H9 (cell line): ENCODE data around the gene ETHE1. TPM values are rescaled to one million over a fixed set of nuclear protein-coding genes. Genes with fewer than 3 reads are reported as not detected.

Experiments
- DNase-seq: peaks from one replicate; pipeline ENCODE4 v3.0.0-alpha.2; 2017
- H2AFZ ChIP-seq: one replicate; pipeline ENCODE4 v1.6.1; 2013; ENCODE audit warnings: mild to moderate bottlenecking, low read length, control low read depth, moderate library complexity
- H2AK5ac ChIP-seq: 2 replicates; pipeline ENCODE4 v1.6.1; 2013; ENCODE audit warnings: low read length, control low read depth, mixed read lengths; ENCODE audit not compliant: insufficient read length
- H2BK120ac ChIP-seq: one replicate; pipeline ENCODE4 v1.6.1; 2013; ENCODE audit warnings: low read depth, mild to moderate bottlenecking, low read length, control low read depth, inconsistent platforms; ENCODE audit not compliant: poor library complexity, severe bottlenecking
- H2BK12ac ChIP-seq: 2 replicates; pipeline ENCODE4 v1.6.1; 2013; ENCODE audit warnings: low read length, control low read depth, mixed read lengths, low read depth; ENCODE audit not compliant: insufficient read length
- H2BK15ac ChIP-seq: 2 replicates; pipeline ENCODE4 v1.6.1; 2013; ENCODE audit warnings: low read depth, low read length, control low read depth
- H2BK20ac ChIP-seq: one replicate; pipeline ENCODE4 v1.6.1; 2013; ENCODE audit warnings: low read depth, mild to moderate bottlenecking, low read length, control low read depth, inconsistent platforms; ENCODE audit not compliant: poor library complexity, severe bottlenecking
- H2BK5ac ChIP-seq: 2 replicates; pipeline ENCODE4 v1.6.1; 2013; ENCODE audit warnings: low read length, control low read depth, mixed read lengths; ENCODE audit not compliant: insufficient read length
- H3K14ac ChIP-seq: 2 replicates; pipeline ENCODE4 v1.6.1; 2013; ENCODE audit warnings: low read length, control low read depth; ENCODE audit not compliant: insufficient read depth
- H3K18ac ChIP-seq: 2 replicates; pipeline ENCODE4 v1.6.1; 2013; ENCODE audit warnings: low read depth, mild to moderate bottlenecking, mixed read lengths, low read length, control low read depth; ENCODE audit not compliant: insufficient read length
- H3K23ac ChIP-seq: 2 replicates; pipeline ENCODE4 v1.6.1; 2013; ENCODE audit warnings: low read length, control low read depth, mixed read lengths, low read depth; ENCODE audit not compliant: insufficient read length
- H3K23me2 ChIP-seq: 2 replicates; pipeline ENCODE4 v1.6.1; 2013; ENCODE audit warnings: low read depth, mild to moderate bottlenecking, mixed read lengths, low read length, control low read depth; ENCODE audit not compliant: insufficient read length, poor library complexity, severe bottlenecking
- H3K27ac ChIP-seq: 2 replicates; pipeline ENCODE4 v1.5.1; 2013; ENCODE audit warnings: low read length, control low read depth, mixed read lengths, low read depth; ENCODE audit not compliant: insufficient read length
- H3K27me3 ChIP-seq: 2 replicates; pipeline ENCODE4 v1.6.1; 2013; ENCODE audit warnings: low read length, control low read depth, inconsistent platforms; ENCODE audit not compliant: insufficient read depth
- H3K4ac ChIP-seq: 2 replicates; pipeline ENCODE4 v1.6.1; 2013; ENCODE audit warnings: low read depth, mild to moderate bottlenecking, control low read depth, inconsistent platforms, low read length, moderate library complexity
- H3K4me1 ChIP-seq: 2 replicates; pipeline ENCODE4 v1.6.1; 2013; ENCODE audit warnings: low read length, control low read depth, inconsistent platforms; ENCODE audit not compliant: insufficient read depth
- H3K4me2 ChIP-seq: 2 replicates; pipeline ENCODE4 v1.6.1; 2013; ENCODE audit warnings: low read length, control low read depth, mixed read lengths; ENCODE audit not compliant: insufficient read length, insufficient read depth
- H3K56ac ChIP-seq: 2 replicates; pipeline ENCODE4 v1.6.1; 2013; ENCODE audit warnings: low read depth, mild to moderate bottlenecking, mixed read lengths, low read length, control low read depth; ENCODE audit not compliant: insufficient read length
- H3K79me1 ChIP-seq: 2 replicates; pipeline ENCODE4 v1.6.1; 2013; ENCODE audit warnings: low read depth, mild to moderate bottlenecking, moderate library complexity, low read length, control low read depth, inconsistent platforms; ENCODE audit not compliant: insufficient read depth, poor library complexity, severe bottlenecking
- H3K79me2 ChIP-seq: 2 replicates; pipeline ENCODE4 v1.6.1; 2013; ENCODE audit warnings: low read length, control low read depth, inconsistent platforms; ENCODE audit not compliant: insufficient read depth
- H3K9ac ChIP-seq: 2 replicates; pipeline ENCODE4 v1.6.1; 2013; ENCODE audit warnings: low read length, control low read depth, mixed read lengths; ENCODE audit not compliant: insufficient read length; ENCODE audit errors: extremely low read depth
- H3K9me3 ChIP-seq: one replicate; pipeline ENCODE4 v1.6.1; 2013; ENCODE audit warnings: low read depth, low read length, inconsistent platforms; ENCODE audit not compliant: control insufficient read depth
- H3T11ph ChIP-seq: one replicate; pipeline ENCODE4 v1.6.1; 2013; ENCODE audit warnings: mild to moderate bottlenecking, low read length, control low read depth, inconsistent platforms
- H4K20me1 ChIP-seq: one replicate; pipeline ENCODE4 v1.6.1; 2013; ENCODE audit not compliant: control insufficient read depth, insufficient read length, insufficient read depth
- H4K5ac ChIP-seq: 2 replicates; pipeline ENCODE4 v1.6.1; 2013; ENCODE audit warnings: low read depth, mild to moderate bottlenecking, mixed read lengths, low read length, control low read depth; ENCODE audit not compliant: insufficient read length
- H4K8ac ChIP-seq: replicated peaks from 2 replicates; pipeline ENCODE4 v1.6.1; 2013; ENCODE audit warnings: low read length, control low read depth, mixed read lengths, low read depth; ENCODE audit not compliant: insufficient read length
- H4K91ac ChIP-seq: 2 replicates; pipeline ENCODE4 v1.6.1; 2013; ENCODE audit warnings: low read depth, mild to moderate bottlenecking, moderate library complexity, mixed read lengths, low read length, control low read depth; ENCODE audit not compliant: insufficient read length
- H3K27ac Mint-ChIP-seq, 3 experiments: 2 replicates in 2 of 3; 3 replicates in 1 of 3; pipeline ENCODE4 v1.8.0; 2020 to 2021; ENCODE audit warnings: mixed read lengths in 3 of 3, mild to moderate bottlenecking in 1 of 3, moderate library complexity in 1 of 3
- H3K27me3 Mint-ChIP-seq: 2 replicates; pipeline ENCODE4 v1.8.0; 2021; ENCODE audit warnings: low read depth, mild to moderate bottlenecking, moderate library complexity, mixed read lengths
- H3K36me3 Mint-ChIP-seq, 3 experiments: 2 replicates in 2 of 3; 3 replicates in 1 of 3; pipeline ENCODE4 v1.8.0; 2020 to 2021; ENCODE audit warnings: low read depth in 3 of 3, mixed read lengths in 3 of 3; ENCODE audit not compliant: insufficient read depth in 1 of 3
- H3K4me1 Mint-ChIP-seq, 2 experiments: 2 replicates each; pipeline ENCODE4 v1.8.0; 2020; ENCODE audit warnings: mixed read lengths in 2 of 2
- H3K4me3 Mint-ChIP-seq, 2 experiments: 2 replicates in 1 of 2; 3 replicates in 1 of 2; pipeline ENCODE4 v1.8.0; 2020 to 2021; ENCODE audit warnings: mild to moderate bottlenecking in 2 of 2, mixed read lengths in 2 of 2, moderate library complexity in 1 of 2
- H3K9me3 Mint-ChIP-seq, 2 experiments: 2 replicates in 1 of 2; 3 replicates in 1 of 2; pipeline ENCODE4 v1.8.0; 2020; ENCODE audit warnings: mild to moderate bottlenecking in 2 of 2, mixed read lengths in 2 of 2, moderate library complexity in 1 of 2
- CTCF ChIP-seq: fragments of 200-600 bp; sonication (generic); conservative IDR thresholded peaks from 3 replicates; pipeline ENCODE4 v1.8.0; 2021; ENCODE audit warnings: antibody characterized with exemption, mild to moderate bottlenecking
- WGBS: extraction: QIAGEN DNeasy Blood & Tissue Kit; methylation state at CpG from one replicate; pipeline ENCODE4 v1.1.7; 2013; ENCODE audit warnings: missing lambda C conversion rate, low lambda C conversion rate, mixed read lengths; ENCODE audit not compliant: insufficient read length; ENCODE audit errors: extremely low coverage; 5-methylcytosine and 5-hydroxymethylcytosine counted together
- total RNA-seq: library from RNA; stranded (reverse); gene quantifications from 2 replicates; pipeline ENCODE4 v1.2.1, GENCODE V29; 2021

Gene ETHE1
- total RNA-seq, 1 experiment from 2014 or later, result 18.8 TPM

GRCh38 chr19:43468354-43469159, 58.4 kb downstream of the ETHE1 start:
- H3K18ac ChIP-seq, result no peak overlapping the region
- H3K79me2 ChIP-seq, result no peaks in the 10 kb centered on the region
- no peak overlapping the region for H4K8ac ChIP-seq
- H3K23me2 ChIP-seq, result peaks cover 7% of the 10 kb centered on the region
- H2AFZ ChIP-seq, result no peak overlapping the region
- no peak overlapping the region for H2BK20ac ChIP-seq
- H3K9me3 ChIP-seq, result no peaks in the 10 kb centered on the region
- H3K9ac ChIP-seq, result no peak overlapping the region
- WGBS, result no CpG with 5 or more reads among the region's 4 CpGs
- Mint-ChIP-seq H3K36me3 (no peaks in the 10 kb centered on the region), H3K27ac (no peak overlapping the region), H3K4me3 (no peak overlapping the region), H3K9me3 (no peaks in the 10 kb centered on the region), H3K4me1 (peaks cover 11 to 12% of the 10 kb centered on the region in 2 experiments), H3K27me3 (peaks cover 39% of the 10 kb centered on the region)
- H2BK12ac ChIP-seq, result no peak overlapping the region
- DNase-seq, result no peak
- H2BK15ac ChIP-seq, result no peak overlapping the region
- no peak overlapping the region for H3K4me2 ChIP-seq
- TF ChIP-seq CTCF, result no peak
- H4K91ac ChIP-seq, result no peak overlapping the region
- H2BK120ac ChIP-seq, result no peak overlapping the region
- H3K27ac ChIP-seq, result no peak overlapping the region
- no peak overlapping the region for H3K4ac ChIP-seq
- H4K5ac ChIP-seq, result no peak overlapping the region
- H2BK5ac ChIP-seq, result no peak overlapping the region
- no peaks in the 10 kb centered on the region; the same call in 1 of the 2 replicates for H3K27me3 ChIP-seq
- no peak overlapping the region for H3K14ac ChIP-seq
- H2AK5ac ChIP-seq, result no peak overlapping the region
- no peaks in the 10 kb centered on the region for H3K79me1 ChIP-seq
- no peak overlapping the region for H3T11ph ChIP-seq
- no peak overlapping the region for H3K23ac ChIP-seq
- no peaks in the 10 kb centered on the region for H3K4me1 ChIP-seq
- H4K20me1 ChIP-seq, result no peaks in the 10 kb centered on the region
- no peak overlapping the region for H3K56ac ChIP-seq
